ENCODE measurements around the gene ODAD3. TPM values are rescaled to one million over a fixed set of nuclear protein-coding genes. Genes with fewer than 3 reads are reported as not detected.
"Not testable (repeated sequence)": the region's sequence is repeated elsewhere in the genome, so short reads cannot be mapped to it uniquely, and the experiment has no call there.

The ODAD3 gene
- polyA plus RNA-seq, 1 experiment, result 0.09 TPM

GRCh38 chr19:11475861-11476260 is 40.9 kb upstream of the ODAD3 start:
- Histone ChIP-seq H3K27ac (ENCODE audit: low read depth, low read length) (no peak overlapping the region), H3K9me3 (ENCODE audit: control insufficient read depth, insufficient read depth, low read length) (peaks cover 6% of the 10 kb centered on the region; the same call in 1 of the 2 replicates), H3K27me3 (ENCODE audit: control insufficient read depth, insufficient read depth, low read length) (peaks cover 30% of the 10 kb centered on the region), H3K4me3 (ENCODE audit: low read depth, low read length) (no peak overlapping the region)
- TF ChIP-seq CTCF (IDR thresholded peaks at IDR 0.05; ENCODE audit: low read depth, low read length), result no peak
- CTCF ChIA-PET, result interaction anchor here (0.7 kb wide), 1 partner anchor 29 kb away, joined by 6 read pairs; no protein-coding TSS in a partner anchor
- POLR2A ChIA-PET, result interaction anchor here (0.6 kb wide), 1 partner anchor 235 kb away, joined by 5 read pairs; no protein-coding TSS in a partner anchor
- no peak for DNase-seq (ENCODE audit: low read depth, low spot score)

- CTCF ChIA-PET, result interaction anchor here (0.7 kb wide), 2 partner anchors 28 to 92 kb away, joined by 3 to 6 read pairs; no protein-coding TSS in a partner anchor
- DNase-seq (ENCODE audit: low read depth, low spot score); H3K4me3 ChIP-seq (ENCODE audit: low read depth, low read length); H3K27ac ChIP-seq (ENCODE audit: low read depth, low read length); H3K9me3 ChIP-seq (ENCODE audit: control insufficient read depth, insufficient read depth, low read length): not testable (repeated sequence)
- POLR2A ChIA-PET, result interaction anchor here (0.6 kb wide), 1 partner anchor 235 kb away, joined by 5 read pairs; no protein-coding TSS in a partner anchor
- H3K27me3 ChIP-seq (ENCODE audit: control insufficient read depth, insufficient read depth, low read length), result peaks cover 27% of the 10 kb centered on the region
These were observed 40.4 kb upstream of the ODAD3 start for GRCh38 chr19:11475343-11475742.

GRCh38 chr19:11473725-11474124 is 38.8 kb upstream of the ODAD3 start:
- POLR2A ChIA-PET, result no interaction called here
- DNase-seq (ENCODE audit: low read depth, low spot score), result no peak
- Histone ChIP-seq H3K4me3 (ENCODE audit: low read depth, low read length) (no peak overlapping the region), H3K27me3 (ENCODE audit: control insufficient read depth, insufficient read depth, low read length) (peaks cover 17% of the 10 kb centered on the region), H3K27ac (ENCODE audit: low read depth, low read length) (no peak overlapping the region), H3K9me3 (ENCODE audit: control insufficient read depth, insufficient read depth, low read length) (no peaks in the 10 kb centered on the region)
- TF ChIP-seq CTCF (IDR thresholded peaks at IDR 0.05; ENCODE audit: low read depth, low read length), result no peak
- CTCF ChIA-PET, result interaction anchor here (1.0 kb wide), 1 partner anchor 9 kb away, joined by 4 read pairs; no protein-coding TSS in a partner anchor

GRCh38 chr19:11468266-11468845 is 33.4 kb upstream of the ODAD3 start:
- H3K27ac ChIP-seq (ENCODE audit: low read depth, low read length); H3K9me3 ChIP-seq (ENCODE audit: control insufficient read depth, insufficient read depth, low read length); H3K27me3 ChIP-seq (ENCODE audit: control insufficient read depth, insufficient read depth, low read length); H3K4me3 ChIP-seq (ENCODE audit: low read depth, low read length); DNase-seq (ENCODE audit: low read depth, low spot score); POLR2A ChIA-PET: not testable (repeated sequence)
- CTCF ChIA-PET, result interaction anchor here (0.6 to 2.4 kb wide), 3 partner anchors 14 to 375 kb away, joined by 3 to 10 read pairs (median 8); no protein-coding TSS in a partner anchor

- Histone ChIP-seq H3K27me3 (ENCODE audit: control insufficient read depth, insufficient read depth, low read length) (no peaks in the 10 kb centered on the region), H3K4me3 (ENCODE audit: low read depth, low read length) (no peak overlapping the region), H3K27ac (ENCODE audit: low read depth, low read length) (no peak overlapping the region), H3K9me3 (ENCODE audit: control insufficient read depth, insufficient read depth, low read length) (peaks cover 5% of the 10 kb centered on the region; the same call in 1 of the 2 replicates)
- ChIA-PET POLR2A (no interaction called here), CTCF (no interaction called here)
- no peak for DNase-seq (ENCODE audit: low read depth, low spot score)
- no peak for TF ChIP-seq CTCF (IDR thresholded peaks at IDR 0.05; ENCODE audit: low read depth, low read length)
These were observed 30.7 kb upstream of the ODAD3 start for GRCh38 chr19:11465600-11465999.
